ENCODE results near the gene ZAR1.
A peak's percentile ranks its signal among the peaks of the same experiment; 100 is the strongest.

The ZAR1 gene

GRCh38 chr4:48470570-48470969 is 19.5 kb upstream of the ZAR1 start:
- Histone ChIP-seq H3K27me3 (ENCODE audit: control insufficient read depth, insufficient read depth, low read length) (no peaks in the 10 kb centered on the region), H3K9ac (ENCODE audit: low read length) (no peak overlapping the region), H3K4me1 (ENCODE audit: control insufficient read depth, insufficient read depth, low read length) (no peaks in the 10 kb centered on the region), H3K27ac (ENCODE audit: low read depth, low read length) (no peak overlapping the region), H3K4me3 (ENCODE audit: low read length) (no peak overlapping the region), H3K36me3 (ENCODE audit: control insufficient read depth, insufficient read depth, low read length) (no peaks in the 10 kb centered on the region)

DNA sequence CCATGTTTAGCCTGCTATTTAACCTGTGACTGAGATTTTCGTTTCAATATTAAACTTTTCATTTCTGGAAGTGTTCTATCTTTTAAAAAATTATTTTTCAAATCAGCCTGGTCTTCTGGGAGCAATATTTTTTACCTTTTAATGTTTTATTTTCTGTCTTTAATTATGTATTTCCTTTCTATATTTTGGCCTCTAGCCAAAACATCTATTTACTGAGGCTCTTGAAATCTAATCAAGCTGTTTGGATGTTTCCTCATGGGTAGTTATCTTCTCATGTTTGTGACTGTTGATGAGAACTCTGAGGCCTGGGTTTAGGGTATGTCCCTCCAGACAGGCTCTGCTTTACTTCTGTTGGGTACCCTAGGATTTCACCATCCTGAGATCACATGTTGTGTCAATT is 17.3 kb upstream of the ZAR1 start:
- no peak overlapping the region for H3K27ac ChIP-seq (ENCODE audit: low read depth, low read length)
- no peaks in the 10 kb centered on the region for H3K36me3 ChIP-seq (ENCODE audit: control insufficient read depth, insufficient read depth, low read length)
- no peaks in the 10 kb centered on the region for H3K27me3 ChIP-seq (ENCODE audit: control insufficient read depth, insufficient read depth, low read length)
- H3K4me1 ChIP-seq (ENCODE audit: control insufficient read depth, insufficient read depth, low read length) = no peaks in the 10 kb centered on the region
- H3K9ac ChIP-seq (ENCODE audit: low read length) = no peak overlapping the region
- H3K4me3 ChIP-seq (ENCODE audit: low read length) = no peak overlapping the region

- Histone ChIP-seq H3K27ac (ENCODE audit: low read depth, low read length) (no peak overlapping the region), H3K4me3 (ENCODE audit: low read length) (no peak overlapping the region), H3K4me1 (ENCODE audit: control insufficient read depth, insufficient read depth, low read length) (no peaks in the 10 kb centered on the region), H3K36me3 (ENCODE audit: control insufficient read depth, insufficient read depth, low read length) (no peaks in the 10 kb centered on the region), H3K27me3 (ENCODE audit: control insufficient read depth, insufficient read depth, low read length) (no peaks in the 10 kb centered on the region), H3K9ac (ENCODE audit: low read length) (no peak overlapping the region)
Measured at GRCh38 chr4:48475770-48476169, 14.3 kb upstream of the ZAR1 start.

- no peaks in the 10 kb centered on the region for H3K27me3 ChIP-seq (ENCODE audit: control insufficient read depth, insufficient read depth, low read length)
- no peaks in the 10 kb centered on the region for H3K36me3 ChIP-seq (ENCODE audit: control insufficient read depth, insufficient read depth, low read length)
- H3K27ac ChIP-seq (ENCODE audit: low read depth, low read length) = no peak overlapping the region
- H3K4me1 ChIP-seq (ENCODE audit: control insufficient read depth, insufficient read depth, low read length) = no peaks in the 10 kb centered on the region
- no peak overlapping the region for H3K9ac ChIP-seq (ENCODE audit: low read length)
- no peak overlapping the region for H3K4me3 ChIP-seq (ENCODE audit: low read length)
Measured at GRCh38 chr4:48478273-48478672, 11.8 kb upstream of the ZAR1 start.

- Histone ChIP-seq H3K27me3 (ENCODE audit: control insufficient read depth, insufficient read depth, low read length) (peaks cover 18% of the 10 kb centered on the region), H3K4me3 (ENCODE audit: low read length) (no peak overlapping the region), H3K4me1 (ENCODE audit: control insufficient read depth, insufficient read depth, low read length) (no peaks in the 10 kb centered on the region), H3K9ac (ENCODE audit: low read length) (no peak overlapping the region), H3K27ac (ENCODE audit: low read depth, low read length) (no peak overlapping the region), H3K36me3 (ENCODE audit: control insufficient read depth, insufficient read depth, low read length) (no peaks in the 10 kb centered on the region)
Measured at GRCh38 chr4:48481581-48481980, 8.5 kb upstream of the ZAR1 start.

DNA sequence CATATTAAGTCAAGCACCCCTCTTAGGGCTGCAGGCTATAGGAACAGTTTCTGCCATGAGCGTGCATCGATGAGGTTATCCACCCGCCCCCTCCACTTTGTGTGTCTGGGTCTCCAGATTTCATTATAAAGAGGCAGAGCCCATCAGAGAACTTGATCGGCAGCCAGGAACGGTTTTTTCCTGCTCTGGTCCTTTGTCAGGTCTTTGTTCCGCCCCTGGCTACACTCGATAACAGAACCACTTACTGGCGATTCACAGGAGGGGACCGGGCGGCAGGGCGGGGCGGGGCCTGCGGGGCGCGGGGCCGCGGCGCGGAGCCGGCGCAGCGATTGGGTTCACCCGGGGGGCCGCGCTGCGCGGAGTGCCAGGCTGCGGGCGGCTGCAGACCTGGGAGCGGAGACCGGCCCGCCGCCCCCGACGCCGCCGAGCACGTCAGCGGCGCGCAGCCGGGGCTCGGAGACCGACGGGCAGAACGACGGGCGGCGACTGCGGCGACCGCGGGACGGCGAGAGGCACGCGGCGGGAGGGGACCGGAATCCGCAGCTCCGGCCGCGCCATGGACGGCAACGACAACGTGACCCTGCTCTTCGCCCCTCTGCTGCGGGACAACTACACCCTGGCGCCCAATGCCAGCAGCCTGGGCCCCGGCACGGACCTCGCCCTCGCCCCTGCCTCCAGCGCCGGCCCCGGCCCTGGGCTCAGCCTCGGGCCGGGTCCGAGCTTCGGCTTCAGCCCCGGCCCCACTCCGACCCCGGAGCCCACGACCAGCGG is 6.9 kb upstream of the ZAR1 start, which contains the start of gene SLC10A4:
Gene SLC10A4, plus strand, starts transcription at position 338 of the 771 bp plus-strand sequence. Its CDS starts 219 bp downstream, at position 557.
- H3K36me3 ChIP-seq (ENCODE audit: control insufficient read depth, insufficient read depth, low read length) = no peaks in the 10 kb centered on the region
- no peaks in the 10 kb centered on the region for H3K4me1 ChIP-seq (ENCODE audit: control insufficient read depth, insufficient read depth, low read length)
- H3K27ac ChIP-seq (ENCODE audit: low read depth, low read length) = no peak within 1 kb of the TSS
- peak within 1 kb of the TSS; percentile 36 for H3K4me3 ChIP-seq (ENCODE audit: low read length)
- H3K9ac ChIP-seq (ENCODE audit: low read length) = no peak within 1 kb of the TSS
- peaks cover 18% of the 10 kb centered on the region for H3K27me3 ChIP-seq (ENCODE audit: control insufficient read depth, insufficient read depth, low read length)

GRCh38 chr4:48483777-48484493 is 6.1 kb upstream of the ZAR1 start:
- peak overlapping the region; percentile 36 for H3K4me3 ChIP-seq (ENCODE audit: low read length)
- no peak overlapping the region for H3K9ac ChIP-seq (ENCODE audit: low read length)
- no peaks in the 10 kb centered on the region for H3K4me1 ChIP-seq (ENCODE audit: control insufficient read depth, insufficient read depth, low read length)
- H3K27me3 ChIP-seq (ENCODE audit: control insufficient read depth, insufficient read depth, low read length) = peaks cover 22% of the 10 kb centered on the region
- H3K27ac ChIP-seq (ENCODE audit: low read depth, low read length) = no peak overlapping the region
- no peaks in the 10 kb centered on the region for H3K36me3 ChIP-seq (ENCODE audit: control insufficient read depth, insufficient read depth, low read length)

DNA sequence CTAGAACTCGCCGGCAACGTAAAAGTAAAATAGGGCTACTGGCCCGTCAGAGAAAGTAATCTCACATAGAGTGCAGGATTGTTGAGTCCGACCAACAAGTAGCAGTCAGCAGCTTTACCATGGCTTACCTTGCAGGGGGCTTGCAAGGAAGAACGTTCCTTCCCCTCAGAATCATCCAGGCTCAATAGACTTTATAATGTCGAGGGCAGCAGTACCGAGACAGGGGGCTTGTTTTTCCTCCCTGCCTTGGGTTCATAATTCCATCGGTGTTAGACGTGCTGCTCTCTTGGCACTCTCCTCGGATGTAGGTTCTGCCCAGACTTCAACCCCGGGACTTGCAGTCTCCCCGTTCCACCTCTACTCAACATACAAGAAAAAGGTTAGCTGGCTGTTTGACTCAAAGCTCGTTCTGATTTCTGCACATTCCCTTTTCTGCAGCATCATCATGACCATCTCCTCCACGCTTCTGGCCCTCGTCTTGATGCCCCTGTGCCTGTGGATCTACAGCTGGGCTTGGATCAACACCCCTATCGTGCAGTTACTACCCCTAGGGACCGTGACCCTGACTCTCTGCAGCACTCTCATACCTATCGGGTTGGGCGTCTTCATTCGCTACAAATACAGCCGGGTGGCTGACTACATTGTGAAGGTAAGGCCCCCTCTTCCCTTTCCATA is 5.4 kb upstream of the ZAR1 start:
- Histone ChIP-seq H3K4me1 (ENCODE audit: control insufficient read depth, insufficient read depth, low read length) (no peaks in the 10 kb centered on the region), H3K27me3 (ENCODE audit: control insufficient read depth, insufficient read depth, low read length) (peaks cover 22% of the 10 kb centered on the region), H3K27ac (ENCODE audit: low read depth, low read length) (no peak overlapping the region), H3K9ac (ENCODE audit: low read length) (no peak overlapping the region), H3K4me3 (ENCODE audit: low read length) (no peak overlapping the region), H3K36me3 (ENCODE audit: control insufficient read depth, insufficient read depth, low read length) (no peaks in the 10 kb centered on the region)

DNA sequence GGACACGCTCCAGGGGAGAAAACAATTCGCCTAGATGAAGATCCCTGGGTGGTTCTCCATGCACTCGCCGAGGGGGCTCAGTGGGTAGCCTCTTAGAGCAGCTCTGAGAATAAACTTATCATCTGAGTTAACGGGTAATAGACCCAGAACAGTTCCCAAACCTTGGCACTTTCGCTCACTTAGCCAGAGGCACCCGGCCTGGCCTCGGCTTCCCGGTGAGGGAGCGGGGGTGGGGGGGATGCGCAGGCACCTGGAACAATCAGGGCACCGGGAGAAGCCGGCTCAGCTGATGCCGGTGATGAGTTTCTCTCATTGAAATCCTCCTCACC is 405 bp upstream of the ZAR1 start:
- Histone ChIP-seq H3K36me3 (ENCODE audit: control insufficient read depth, insufficient read depth, low read length) (no peaks in the 10 kb centered on the region), H3K27me3 (ENCODE audit: control insufficient read depth, insufficient read depth, low read length) (peaks cover 22% of the 10 kb centered on the region), H3K4me1 (ENCODE audit: control insufficient read depth, insufficient read depth, low read length) (no peaks in the 10 kb centered on the region), H3K9ac (ENCODE audit: low read length) (no peak overlapping the region), H3K4me3 (ENCODE audit: low read length) (peak overlapping the region; percentile 34), H3K27ac (ENCODE audit: low read depth, low read length) (no peak overlapping the region)

GRCh38 chr4:48490680-48491513 is 845 bp downstream of the ZAR1 start:
- Histone ChIP-seq H3K27ac (ENCODE audit: low read depth, low read length) (no peak overlapping the region), H3K4me1 (ENCODE audit: control insufficient read depth, insufficient read depth, low read length) (no peaks in the 10 kb centered on the region), H3K4me3 (ENCODE audit: low read length) (peak overlapping the region; percentile 43), H3K36me3 (ENCODE audit: control insufficient read depth, insufficient read depth, low read length) (no peaks in the 10 kb centered on the region), H3K27me3 (ENCODE audit: control insufficient read depth, insufficient read depth, low read length) (peaks cover 17% of the 10 kb centered on the region), H3K9ac (ENCODE audit: low read length) (no peak overlapping the region)

DNA sequence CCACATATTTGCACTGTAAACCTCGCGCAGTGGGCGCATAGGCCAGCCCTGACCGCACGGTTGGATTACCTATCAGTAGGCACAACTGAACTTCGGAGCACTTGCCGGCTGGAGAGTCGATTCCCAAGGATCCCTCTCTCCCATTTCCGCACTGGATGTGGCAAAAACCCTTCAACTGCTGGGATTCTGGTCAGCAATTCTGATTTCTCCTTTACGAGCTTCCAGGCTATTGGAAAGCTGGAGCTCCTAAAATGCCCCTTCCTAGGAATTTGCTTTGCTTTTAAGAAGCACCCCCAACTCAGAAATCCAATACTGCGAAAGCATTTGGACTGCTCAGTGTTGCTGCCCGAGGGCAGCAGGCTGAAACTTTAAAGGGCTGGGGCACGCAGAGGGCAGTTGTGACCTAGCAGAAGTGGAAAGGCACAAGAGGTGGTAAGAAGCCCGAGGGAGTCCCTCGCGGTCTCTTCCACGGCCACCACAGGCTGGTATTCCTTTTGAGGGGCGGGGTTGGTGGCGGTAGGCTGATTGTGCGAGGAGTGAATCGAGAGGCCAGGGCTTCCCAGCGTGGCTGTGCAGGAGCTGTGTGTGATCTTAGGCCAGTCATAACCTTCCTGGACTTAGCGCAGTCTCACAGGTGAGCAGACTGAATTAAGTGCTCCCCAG is 1.6 kb downstream of the ZAR1 start:
- H3K4me3 ChIP-seq (ENCODE audit: low read length) = no peak overlapping the region
- H3K9ac ChIP-seq (ENCODE audit: low read length) = no peak overlapping the region
- no peaks in the 10 kb centered on the region for H3K36me3 ChIP-seq (ENCODE audit: control insufficient read depth, insufficient read depth, low read length)
- H3K27ac ChIP-seq (ENCODE audit: low read depth, low read length) = no peak overlapping the region
- H3K4me1 ChIP-seq (ENCODE audit: control insufficient read depth, insufficient read depth, low read length) = no peaks in the 10 kb centered on the region
- H3K27me3 ChIP-seq (ENCODE audit: control insufficient read depth, insufficient read depth, low read length) = peaks cover 17% of the 10 kb centered on the region
